Ecto neural progenitor cell (in vitro differentiated cells): ENCODE data around the gene CCDC50.

Experiments
- DNase-seq: peaks from one replicate; pipeline ENCODE4 v3.0.0-alpha.2; 2018; ENCODE audit warnings: low spot score

CCDC50 gene, protein sequence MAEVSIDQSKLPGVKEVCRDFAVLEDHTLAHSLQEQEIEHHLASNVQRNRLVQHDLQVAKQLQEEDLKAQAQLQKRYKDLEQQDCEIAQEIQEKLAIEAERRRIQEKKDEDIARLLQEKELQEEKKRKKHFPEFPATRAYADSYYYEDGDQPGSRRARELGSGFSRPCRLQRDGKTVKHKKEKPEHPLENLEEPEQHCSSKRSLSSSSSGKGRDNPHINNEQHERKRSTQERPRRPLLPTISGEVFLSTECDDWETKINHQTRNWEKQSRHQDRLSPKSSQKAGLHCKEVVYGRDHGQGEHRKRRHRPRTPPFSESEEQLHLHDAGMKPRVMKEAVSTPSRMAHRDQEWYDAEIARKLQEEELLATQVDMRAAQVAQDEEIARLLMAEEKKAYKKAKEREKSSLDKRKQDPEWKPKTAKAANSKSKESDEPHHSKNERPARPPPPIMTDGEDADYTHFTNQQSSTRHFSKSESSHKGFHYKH

DNA sequence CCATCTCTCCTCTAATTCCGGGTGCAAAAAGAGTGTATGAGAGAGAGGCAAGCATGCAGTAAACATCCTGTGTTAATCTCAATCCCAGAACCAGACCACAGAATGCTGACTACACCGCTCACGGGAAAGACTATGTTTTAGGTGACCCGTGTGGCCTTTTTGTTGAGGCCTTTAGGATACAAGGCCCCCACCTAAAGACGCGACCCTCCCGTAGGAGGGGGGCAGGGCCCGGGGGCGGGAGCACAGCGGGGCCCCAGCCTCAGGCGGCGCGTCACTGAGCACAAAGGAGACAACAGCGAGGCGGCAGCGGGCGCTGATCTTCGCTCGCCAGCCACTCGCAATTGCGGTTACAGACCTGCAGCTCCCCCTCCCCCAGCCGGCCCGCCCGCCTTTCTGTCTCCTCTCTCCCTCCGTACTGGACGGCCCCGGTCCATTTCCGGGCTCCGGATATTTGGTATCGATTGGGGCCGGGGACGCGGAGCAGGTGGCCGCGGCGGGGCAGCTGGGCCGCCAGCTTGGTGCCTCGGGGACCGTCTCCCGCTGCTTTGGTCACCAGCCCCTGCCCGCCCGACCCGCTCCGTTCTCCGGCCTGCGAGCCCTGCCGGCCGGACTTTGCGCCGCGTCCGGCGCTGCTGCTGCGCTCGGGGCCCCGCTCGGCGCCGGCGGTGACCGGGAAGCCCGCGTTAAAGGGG is at the start of gene CCDC50:
Gene CCDC50, plus strand, starts transcription at position 433 of the 692 bp plus-strand sequence. CDS start 281 bp downstream, outside the sequence.
- DNase-seq: peak; percentile 91

DNA sequence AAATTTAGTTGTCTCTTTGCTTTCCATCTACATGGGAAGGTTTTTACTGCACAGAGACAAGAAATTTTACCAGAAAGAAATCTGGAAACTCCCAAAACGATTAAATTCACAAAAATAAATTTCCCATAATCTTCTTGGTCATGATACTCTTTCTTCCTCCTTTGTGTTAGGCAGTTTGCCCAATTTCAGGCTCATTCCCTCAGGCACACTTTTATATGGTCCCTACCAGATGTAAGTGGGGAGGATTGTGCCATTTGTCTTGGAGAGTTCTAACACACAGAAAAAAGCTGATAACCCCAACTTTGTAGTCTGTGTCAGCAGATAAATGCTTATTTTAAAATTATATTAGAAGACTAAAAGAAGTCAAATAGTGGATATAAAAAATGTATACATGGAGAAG is 49.1 kb upstream of the CCDC50 start:
- DNase-seq: no peak

DNA sequence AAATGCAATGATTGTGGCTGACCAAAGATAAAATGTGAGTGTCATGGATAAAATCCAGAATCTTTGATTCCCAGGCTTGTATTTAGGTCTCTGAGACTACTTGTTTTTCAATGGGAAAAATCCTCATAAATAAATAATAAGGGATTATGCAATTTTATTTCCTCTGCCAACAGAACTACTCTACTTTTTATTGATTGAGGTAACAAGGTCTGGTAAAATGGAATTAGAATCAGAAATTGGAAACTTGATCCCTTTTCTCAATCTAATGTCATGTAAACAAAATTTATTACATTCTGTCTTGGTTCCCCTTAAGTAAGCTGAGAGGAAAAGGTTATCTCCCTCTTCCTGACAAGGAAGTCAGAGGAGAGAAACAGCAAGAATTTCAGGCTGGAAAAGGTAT is 48.3 kb upstream of the CCDC50 start:
- no peak for DNase-seq

DNA sequence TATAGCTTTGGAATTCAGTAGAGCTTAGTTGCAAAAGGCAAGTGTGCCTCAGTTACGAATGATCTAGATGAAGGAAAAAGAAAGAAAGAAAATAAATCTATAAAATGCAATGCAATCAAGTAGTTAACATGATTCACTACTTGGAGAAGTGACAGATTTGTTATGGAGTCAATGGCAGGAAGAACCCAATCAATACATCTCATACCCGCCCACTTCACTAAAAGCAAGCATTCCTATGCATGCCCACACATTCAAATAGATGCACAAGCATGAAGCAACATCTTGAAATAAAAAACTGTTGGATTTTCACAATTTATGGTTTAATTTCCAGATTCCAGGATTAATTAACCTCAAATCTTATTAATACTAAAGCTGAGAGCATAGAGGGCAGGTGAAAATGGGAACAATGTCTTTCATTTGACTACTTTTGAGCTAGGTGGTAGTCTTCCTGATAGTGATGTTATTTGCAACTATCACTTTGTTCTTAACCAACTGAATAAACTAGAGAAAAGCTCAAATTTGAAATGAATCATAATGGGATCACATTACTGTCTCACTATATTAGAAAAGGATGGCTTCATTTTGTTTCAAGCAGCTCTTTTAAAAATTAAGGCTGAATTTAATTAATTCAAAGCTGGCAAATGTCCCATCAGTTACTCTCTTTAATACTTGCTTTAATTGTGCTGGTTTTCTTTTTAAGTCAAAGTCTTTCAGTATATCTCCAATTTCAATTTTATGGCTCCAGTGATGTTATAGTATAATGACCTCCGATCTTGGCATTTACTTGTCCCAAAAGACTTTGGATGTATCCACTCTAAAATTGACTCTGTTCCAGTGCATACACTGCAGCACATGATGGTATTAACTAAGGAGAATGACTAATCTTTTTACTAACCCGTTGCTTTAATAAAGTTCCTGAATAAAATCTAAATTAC is 46.7 kb upstream of the CCDC50 start:
- no peak for DNase-seq

DNA sequence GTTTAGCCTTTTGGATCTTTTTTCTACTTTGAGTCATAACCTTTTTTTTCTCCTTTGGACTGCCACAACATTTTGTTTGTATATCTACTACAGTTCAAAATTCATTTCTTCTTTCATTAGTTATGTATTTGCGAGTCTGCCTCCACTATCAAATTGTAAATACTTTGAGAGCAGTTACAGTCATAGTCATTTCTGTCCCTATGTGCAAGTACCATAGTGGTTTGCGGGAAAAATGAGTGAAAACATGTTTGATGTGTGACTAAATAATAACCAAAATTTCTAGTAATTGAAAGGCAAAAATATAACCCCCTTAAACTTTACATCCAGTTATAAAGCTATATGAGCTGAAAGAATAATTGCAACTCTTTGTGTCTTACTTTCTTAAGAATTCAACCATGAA is 45.8 kb upstream of the CCDC50 start:
- DNase-seq: no peak

DNA sequence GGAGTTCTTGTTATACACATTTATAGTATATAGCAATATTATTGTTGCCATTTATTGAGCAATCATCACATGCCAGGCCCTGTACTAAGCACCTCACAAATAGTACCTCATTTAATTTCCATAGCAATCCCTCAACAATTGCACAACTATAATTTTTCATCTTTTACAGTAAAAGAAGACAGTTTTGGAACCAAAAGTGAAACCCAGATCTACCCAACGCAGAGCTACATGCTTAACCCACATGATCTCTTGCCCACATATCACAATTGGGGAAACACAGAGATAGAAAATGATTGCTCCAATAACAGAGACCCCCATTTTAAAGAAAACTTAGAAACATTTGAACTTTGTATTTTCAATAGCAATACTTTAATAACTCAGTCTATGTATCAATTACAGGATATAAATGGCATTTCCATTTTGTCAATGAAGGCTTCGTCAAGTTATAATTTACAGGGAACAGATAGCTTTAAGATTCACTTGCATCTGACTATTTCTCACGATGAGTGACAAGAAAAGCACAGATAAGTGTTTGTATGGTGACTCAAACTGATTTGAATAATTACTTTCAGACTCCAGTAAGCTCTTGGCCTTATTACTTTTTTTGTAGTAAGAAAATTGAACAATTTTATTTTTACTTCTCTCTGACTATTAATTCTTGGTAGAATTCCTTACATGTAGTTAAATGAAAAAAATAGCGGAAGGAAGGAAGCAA is 38.7 kb upstream of the CCDC50 start:
- DNase-seq: no peak

DNA sequence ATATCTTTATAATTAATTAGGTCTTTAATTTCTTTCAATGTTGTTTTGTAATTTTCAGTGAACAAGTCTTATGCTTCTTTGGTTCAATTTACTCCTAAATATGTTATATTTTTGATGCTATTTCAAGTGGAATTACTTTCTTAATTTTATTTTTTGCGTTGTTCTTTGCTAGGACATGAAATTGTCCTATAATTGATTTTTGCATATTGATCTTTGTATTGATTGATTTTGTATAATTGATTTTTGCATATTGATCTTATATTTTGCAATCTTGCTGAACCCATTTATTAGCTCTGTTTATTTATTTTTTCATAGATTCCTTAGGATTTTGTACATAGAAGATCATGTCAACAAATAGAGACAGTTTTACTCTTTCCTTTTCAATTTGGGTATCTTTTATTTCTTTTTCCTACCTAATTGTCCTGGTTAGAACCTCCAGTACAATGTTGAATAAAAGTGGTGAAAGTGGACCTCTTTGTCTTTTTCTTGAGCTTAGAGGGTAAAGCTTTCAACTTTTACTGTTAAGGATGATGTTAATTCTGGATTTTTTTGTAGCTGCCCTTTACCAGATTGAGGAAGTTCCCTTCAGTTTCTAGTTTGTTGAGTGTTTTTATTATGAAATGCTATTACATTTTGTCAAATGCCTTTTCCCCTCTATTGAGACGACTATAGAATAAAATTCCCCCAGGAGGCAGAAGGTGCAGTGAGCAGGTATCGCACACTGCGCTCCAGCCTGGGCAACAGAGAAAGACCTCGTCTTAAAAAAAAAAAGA is 36.8 kb upstream of the CCDC50 start:
- DNase-seq: no peak

DNA sequence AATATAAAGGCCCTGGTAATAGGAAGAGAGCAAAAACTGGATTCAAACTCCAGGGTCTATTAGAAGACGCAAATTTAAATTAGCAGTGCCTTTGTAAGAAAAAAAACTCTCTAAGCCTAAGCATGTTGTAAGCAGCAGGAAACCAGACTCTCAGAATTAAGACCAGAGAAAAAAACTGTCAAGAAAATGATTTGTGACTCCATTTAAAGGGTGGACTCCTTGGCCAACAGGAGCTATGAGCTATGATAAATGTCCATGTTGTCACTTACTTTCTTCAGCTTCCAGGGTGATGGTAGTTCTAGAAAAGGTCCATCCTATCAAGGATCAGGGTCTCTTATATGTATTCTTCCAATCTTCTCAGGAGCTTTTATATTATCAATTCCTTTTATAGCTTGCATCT is 34.9 kb upstream of the CCDC50 start:
- DNase-seq: no peak

DNA sequence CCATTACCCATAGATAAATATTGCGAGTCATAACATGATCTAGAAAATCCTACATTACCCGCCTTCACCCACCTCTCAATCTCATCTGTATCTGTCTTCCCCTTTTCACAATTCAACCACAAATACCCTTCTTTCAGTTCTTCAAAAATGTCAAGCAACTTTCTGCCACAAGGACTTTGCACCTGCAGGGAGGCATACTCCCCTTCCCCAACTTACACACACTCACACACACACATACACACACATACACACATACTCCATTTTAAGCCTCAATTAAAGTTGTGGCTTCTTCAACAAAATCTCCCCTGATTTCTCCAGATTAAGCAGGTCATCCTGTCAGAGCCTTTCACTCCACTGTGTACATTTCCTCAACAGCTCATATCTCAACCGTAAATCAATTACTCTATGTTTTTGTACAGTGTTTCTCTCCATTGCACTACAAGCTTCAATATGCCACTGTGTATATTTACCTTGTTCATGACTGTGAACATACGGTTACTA is 33.1 kb upstream of the CCDC50 start:
- DNase-seq: no peak

DNA sequence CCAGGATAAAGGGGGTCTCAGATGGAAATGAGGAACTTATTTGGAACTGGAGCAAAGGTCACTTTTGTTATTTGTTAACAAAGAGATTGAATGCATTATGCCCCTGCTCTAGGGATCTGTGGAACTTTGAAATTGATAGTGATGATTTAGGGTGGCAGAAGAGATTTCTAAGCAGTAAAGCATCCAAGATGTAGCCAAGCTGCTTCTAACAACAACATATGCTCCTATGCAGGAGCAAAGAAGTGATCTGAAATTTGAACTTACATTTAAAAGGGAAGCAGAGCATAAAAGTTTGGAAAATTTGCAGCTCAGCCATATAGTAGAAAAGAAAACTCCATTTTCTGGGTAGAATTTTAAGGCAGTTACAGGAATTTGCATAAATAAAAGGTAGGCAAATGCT is 30.3 kb upstream of the CCDC50 start:
- DNase-seq: no peak

DNA sequence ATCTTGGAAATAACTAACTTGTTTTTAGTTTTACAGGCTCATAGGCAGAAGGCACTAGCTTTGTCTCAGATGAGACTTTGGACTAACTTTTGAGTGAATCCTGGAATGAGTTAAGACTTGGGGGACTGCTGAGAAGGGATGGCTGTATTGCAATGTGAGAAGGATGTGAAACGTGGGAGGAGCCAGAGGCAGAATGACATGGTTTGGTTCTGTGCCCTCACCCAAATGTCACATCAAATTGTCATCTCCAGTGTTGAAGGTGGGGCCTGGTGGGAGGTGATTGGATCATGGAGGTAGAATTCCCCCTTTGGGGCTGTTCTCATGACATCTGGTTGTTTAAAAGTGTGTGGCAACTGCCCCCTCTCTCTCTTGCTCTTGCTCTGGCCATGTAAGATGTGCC is 28.8 kb upstream of the CCDC50 start:
- no peak for DNase-seq

DNA sequence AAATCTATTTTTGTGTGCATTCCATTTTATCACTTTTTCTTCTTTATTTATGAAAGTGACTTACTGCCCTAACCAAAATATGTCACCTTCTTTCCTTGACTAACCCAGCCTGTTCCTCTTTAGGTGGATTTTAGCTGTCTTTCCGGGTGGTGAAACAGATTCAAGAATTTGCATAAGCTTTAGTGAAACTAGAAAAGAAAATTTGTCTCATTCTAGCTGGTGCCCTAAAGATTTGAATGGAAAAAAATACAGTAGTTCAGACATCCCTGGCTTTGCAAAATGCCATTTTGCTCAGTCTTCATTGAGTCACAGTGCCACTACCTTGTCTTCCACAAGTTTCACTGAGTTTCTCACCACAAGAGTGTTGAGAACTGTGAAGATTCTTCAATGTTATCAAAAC is 28.2 kb upstream of the CCDC50 start:
- no peak for DNase-seq

DNA sequence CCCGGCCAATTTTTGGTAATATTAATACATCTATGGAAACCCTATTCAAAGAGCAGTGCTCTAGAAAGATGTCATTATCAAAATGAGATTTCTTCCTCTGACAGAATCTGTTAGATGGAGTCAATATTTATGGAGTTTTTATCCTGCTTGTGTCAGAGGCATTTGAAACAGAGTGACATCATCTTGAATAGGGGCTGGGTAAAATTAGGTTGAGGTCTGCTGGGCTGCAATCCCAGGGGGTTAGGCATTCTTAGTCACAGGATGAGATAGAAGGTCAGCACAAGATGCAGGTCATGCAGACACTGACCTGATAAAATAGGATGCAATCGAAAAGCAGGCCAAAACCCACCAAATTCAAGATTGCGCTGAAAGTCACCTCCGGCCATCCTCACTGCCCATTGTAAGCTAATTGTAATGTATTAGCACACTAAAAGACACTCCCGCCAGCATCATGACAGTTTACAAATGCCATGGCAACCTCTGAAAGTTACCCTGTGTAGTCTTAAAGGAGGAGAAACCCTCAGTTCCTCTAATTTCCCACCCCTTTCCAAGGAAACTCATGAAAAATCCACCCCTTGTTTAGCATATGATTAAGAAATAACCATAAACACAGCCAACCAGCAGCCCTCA is 27.3 kb upstream of the CCDC50 start:
- no peak for DNase-seq

DNA sequence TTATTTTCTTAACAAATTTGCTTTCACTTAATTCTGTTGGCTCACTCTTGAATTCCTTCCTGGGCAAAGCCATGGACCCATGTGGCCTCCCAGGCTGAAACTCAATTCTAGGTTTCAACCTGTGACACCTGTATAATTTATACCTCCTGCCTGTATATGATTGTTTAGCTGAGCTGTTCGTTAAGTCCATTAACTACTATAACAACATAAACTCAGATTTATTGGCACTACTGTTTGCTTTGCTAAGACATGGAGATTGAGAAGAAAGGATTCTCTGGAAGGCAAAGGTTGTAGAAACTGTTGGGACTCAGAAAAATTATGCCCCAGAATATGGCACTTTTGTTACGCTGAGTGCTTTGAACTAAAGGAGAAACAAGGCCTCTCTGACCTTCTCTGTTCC is 26.7 kb upstream of the CCDC50 start:
- DNase-seq: no peak

DNA sequence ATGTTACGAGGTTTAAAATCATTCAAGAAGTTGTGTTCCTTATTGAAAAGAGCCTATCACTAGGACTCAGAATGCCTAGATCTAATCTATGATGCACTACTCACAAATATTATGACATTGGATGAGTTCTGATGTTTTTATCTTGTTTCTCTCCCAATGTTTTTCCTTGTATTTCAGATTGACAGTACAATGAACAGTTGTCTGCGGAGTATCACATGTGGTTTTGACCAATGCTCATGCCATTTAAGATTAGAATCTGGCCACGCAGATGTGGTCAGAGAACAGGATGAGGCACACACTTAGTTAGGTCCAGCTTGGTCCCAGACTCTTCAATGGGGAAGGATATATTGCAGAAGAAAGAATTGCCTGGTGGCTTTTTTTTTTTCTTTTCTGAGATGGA is 25.6 kb upstream of the CCDC50 start:
- no peak for DNase-seq

DNA sequence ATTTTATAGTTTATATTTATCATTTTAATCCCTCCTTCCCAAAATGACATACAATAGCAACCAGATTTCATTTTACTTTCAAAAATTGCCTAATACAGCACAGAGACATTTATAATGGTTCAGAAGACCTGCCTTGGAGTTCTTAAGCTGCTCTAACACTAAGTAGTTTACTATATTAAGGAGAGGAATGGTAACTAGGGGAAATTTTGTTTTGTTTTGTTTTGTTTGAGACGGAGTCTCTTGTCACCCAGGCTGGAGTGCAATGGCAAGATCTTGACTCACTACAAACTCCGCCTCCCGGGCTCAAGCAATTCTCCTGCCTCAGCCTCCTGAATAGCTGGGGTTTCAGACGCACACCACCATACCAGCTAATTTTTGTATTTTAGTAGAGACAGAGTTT is 22.8 kb upstream of the CCDC50 start:
- DNase-seq: no peak

DNA sequence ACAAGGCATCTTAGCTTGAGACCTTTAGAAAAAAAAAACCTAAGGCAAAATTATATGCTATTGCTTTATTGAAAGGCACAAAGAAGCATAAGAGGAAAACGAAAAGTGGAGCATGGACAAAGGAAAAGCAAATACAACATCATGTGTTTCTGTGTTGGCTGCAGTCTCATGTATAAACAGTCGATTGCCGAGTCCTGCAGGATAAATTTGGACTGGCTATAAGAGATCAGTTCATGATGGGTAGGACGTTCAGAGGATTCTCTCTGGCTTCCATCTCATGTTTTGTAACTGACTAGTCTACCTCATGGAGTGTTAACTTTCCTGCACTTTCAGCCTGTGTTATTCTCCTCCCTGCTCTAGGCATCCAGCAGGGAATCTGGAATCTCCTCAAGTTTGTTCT is 21.9 kb upstream of the CCDC50 start:
- no peak for DNase-seq

DNA sequence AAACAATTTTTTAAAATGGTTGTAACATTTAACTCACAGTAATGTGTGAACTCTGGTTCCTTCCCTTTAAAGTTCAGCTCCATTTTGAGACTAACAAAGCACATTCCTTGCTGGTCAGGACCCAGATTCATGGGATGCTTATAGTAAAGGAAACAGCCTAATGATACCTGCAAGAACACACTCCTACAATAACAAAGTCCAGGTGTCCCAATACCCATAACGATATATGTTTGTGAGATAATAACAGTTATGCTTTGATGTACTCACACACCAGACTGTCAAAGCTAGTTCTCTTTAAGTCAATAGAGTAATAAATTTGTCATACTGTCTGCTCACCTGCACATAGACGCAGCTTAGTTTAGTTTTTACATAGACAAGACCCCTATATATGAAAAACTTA is 15.9 kb upstream of the CCDC50 start:
- DNase-seq: no peak

DNA sequence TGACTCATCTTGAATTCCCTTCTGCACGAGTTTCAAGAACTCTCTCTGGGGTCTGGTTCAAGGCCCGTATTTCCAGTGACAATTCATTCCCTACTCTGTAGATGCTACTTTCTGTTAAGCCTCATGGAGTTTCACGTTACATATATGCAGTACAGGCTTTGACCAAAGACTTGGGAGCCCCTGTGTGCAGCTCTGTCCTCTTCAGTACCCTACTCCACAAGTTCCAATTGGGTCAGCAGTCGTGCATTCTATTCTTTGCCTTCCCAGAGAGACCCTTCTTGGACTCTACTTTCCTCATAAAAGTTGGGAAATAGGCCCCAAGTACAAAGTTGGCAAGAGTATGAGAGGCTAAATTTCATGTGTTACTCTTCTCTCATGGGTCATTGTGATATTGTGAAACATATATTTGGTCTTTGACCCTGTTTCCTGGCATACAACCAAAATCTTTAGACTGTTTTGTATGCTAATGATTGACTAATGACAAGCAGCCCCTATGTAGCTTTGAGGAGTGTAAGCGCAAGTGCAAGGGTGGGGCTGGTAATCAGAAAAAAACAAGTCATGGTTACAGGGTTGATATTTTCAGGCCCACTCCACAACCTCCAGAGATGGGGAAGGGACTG is 15.0 kb upstream of the CCDC50 start:
- no peak for DNase-seq
